Kidney (tissue), 14 donors: ENCODE results near the gene DAO. TPM values are rescaled to one million over a fixed set of nuclear protein-coding genes. Genes with fewer than 3 reads are reported as not detected.

Experiments
- DNase-seq, 5 donors: peaks; one replicate each; pipeline ENCODE4 v3.0.0-alpha.2; 2013 to 2020
- FAIRE-seq: peaks from 2 replicates; lab custom pipeline; 2012; peaks lifted over from hg19 to GRCh38; lab: Jason Lieb, UNC
- H3K27ac ChIP-seq, 2 donors: one replicate each; pipeline ENCODE4 v1.7.0; 2013; ENCODE audit warnings: low read depth in 2 of 2, low read length in 2 of 2, inconsistent platforms in 1 of 2
- H3K27me3 ChIP-seq: one replicate; pipeline ENCODE4 v1.7.1; 2013; ENCODE audit warnings: low read length, inconsistent platforms; ENCODE audit not compliant: control insufficient read depth, insufficient read depth
- H3K36me3 ChIP-seq, 3 donors: one replicate each; pipeline versions ENCODE4 v1.7.0 to v1.7.1; 2013; ENCODE audit warnings: low read length in 3 of 3, control low read depth in 1 of 3, inconsistent platforms in 1 of 3; ENCODE audit not compliant: insufficient read depth in 3 of 3, control insufficient read depth in 2 of 3
- H3K4me1 ChIP-seq, 3 donors: one replicate each; pipeline versions ENCODE4 v1.7.0 to v1.7.1; 2013; ENCODE audit warnings: low read length in 3 of 3, inconsistent platforms in 1 of 3, low read depth in 1 of 3; ENCODE audit not compliant: control insufficient read depth in 2 of 3, insufficient read depth in 2 of 3
- H3K4me3 ChIP-seq, 3 donors: one replicate each; pipeline versions ENCODE4 v1.7.0 to v1.8.1; 2013; ENCODE audit warnings: low read length in 3 of 3, control low read depth in 1 of 3, inconsistent platforms in 1 of 3
- H3K9ac ChIP-seq, 3 donors: one replicate each; pipeline versions ENCODE4 v1.7.0 to v1.7.1; 2013; ENCODE audit warnings: low read length in 3 of 3, control low read depth in 1 of 3, inconsistent platforms in 1 of 3
- H3K9me3 ChIP-seq, 3 donors: one replicate each; pipeline versions ENCODE4 v1.7.0 to v1.7.1; 2013; ENCODE audit warnings: low read length in 3 of 3, control low read depth in 1 of 3, inconsistent platforms in 1 of 3; ENCODE audit not compliant: control insufficient read depth in 2 of 3, insufficient read depth in 1 of 3
- intact Hi-C: fragments of 100-400 bp; cut with DNase I; formaldehyde crosslinking; loops from one replicate; pipeline ENCODE4 v1.11.1; 2022
- polyA plus RNA-seq: library from polyadenylated mRNA; stranded (reverse); fragments of 350-450 nt; fragmentation: Illumina TruSeq; extraction: RNeasy Lipid Tissue Mini Kit (QIAGEN cat#74804); gene quantifications from one replicate; pipeline ENCODE4 v1.2.3, GENCODE V29; 2014; ENCODE audit warnings: low read depth, low replicate concordance; ENCODE audit not compliant: insufficient read depth
- total RNA-seq: library from RNA; stranded (reverse); fragmentation: NEBNext Ultra II Directional; extraction: Animal tissue kit (Norgen Biotek cat#: 25700); gene quantifications from one replicate; pipeline ENCODE4 v1.2.1, GENCODE V29; 2021
- TF ChIP-seq, protein P1 (sequence below): IDR thresholded peaks from 3 replicates; pipeline ENCODE4 v1.5.1; 2012; ENCODE audit warnings: mild to moderate bottlenecking, moderate library complexity, borderline replicate concordance; ENCODE audit not compliant: insufficient read depth; ENCODE audit errors: extremely low read depth
- donor health status: control.
- donor health status: control.
- donor health status: control.
- donor health status: control.
- donor health status: control.
- donor health status: DM: yes; HTN: yes; CAD: no.
- donor health status: Normal renal cell carcinoma (clear cell type).

Gene DAO
- total and polyA plus RNA-seq, 2 donors from 2014 or later, result 0.41 to 50.4 TPM

DNA sequence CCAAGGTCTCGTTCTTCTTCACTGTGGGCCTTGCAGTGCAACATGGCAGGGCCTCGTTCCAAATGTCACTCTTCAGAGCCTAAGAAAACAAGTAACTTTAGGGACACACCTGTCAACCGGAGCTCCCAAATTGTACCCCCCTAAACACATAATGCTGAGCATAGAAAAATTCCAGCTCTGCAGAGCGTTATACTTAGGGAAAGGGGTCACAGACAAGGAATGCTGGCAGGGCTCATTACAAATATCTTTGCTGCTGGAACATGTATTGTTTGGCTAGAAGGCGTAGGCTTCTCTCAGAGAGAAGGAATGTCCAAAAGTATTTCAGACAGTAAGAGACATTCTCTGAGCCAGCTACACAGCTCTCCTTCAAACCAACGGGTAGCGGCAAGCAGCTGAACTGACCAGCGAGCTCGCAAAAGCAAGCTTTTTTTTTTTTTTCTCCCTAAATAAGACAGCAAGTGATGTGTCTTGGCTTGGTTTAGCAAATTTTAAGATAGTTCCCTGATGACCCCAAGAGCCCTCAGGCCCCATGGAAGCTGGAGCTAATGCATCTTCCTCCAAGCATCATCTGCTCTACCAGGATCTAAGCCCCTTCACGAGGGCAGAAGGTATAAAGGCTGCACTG is 47.0 kb upstream of the DAO start:
- intact Hi-C loops, result no loop called here
- peak in 1 of 5 donors; percentile 68 for DNase-seq
- TF ChIP-seq, protein P1, sequence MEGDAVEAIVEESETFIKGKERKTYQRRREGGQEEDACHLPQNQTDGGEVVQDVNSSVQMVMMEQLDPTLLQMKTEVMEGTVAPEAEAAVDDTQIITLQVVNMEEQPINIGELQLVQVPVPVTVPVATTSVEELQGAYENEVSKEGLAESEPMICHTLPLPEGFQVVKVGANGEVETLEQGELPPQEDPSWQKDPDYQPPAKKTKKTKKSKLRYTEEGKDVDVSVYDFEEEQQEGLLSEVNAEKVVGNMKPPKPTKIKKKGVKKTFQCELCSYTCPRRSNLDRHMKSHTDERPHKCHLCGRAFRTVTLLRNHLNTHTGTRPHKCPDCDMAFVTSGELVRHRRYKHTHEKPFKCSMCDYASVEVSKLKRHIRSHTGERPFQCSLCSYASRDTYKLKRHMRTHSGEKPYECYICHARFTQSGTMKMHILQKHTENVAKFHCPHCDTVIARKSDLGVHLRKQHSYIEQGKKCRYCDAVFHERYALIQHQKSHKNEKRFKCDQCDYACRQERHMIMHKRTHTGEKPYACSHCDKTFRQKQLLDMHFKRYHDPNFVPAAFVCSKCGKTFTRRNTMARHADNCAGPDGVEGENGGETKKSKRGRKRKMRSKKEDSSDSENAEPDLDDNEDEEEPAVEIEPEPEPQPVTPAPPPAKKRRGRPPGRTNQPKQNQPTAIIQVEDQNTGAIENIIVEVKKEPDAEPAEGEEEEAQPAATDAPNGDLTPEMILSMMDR, result no peak
- no peak for FAIRE-seq
- Histone ChIP-seq H3K4me1 (peaks cover 0 to 34% (median 12%) of the 10 kb centered on the region in 3 donors), H3K9me3 (no peaks in the 10 kb centered on the region), H3K9ac (peak overlapping the region in 1 of 3 donors; percentile 5), H3K36me3 (peaks cover 4 to 24% (median 16%) of the 10 kb centered on the region in 3 donors), H3K4me3 (no peak overlapping the region), H3K27ac (peak overlapping the region; percentile 51 to 81), H3K27me3 (no peaks in the 10 kb centered on the region)

DNA sequence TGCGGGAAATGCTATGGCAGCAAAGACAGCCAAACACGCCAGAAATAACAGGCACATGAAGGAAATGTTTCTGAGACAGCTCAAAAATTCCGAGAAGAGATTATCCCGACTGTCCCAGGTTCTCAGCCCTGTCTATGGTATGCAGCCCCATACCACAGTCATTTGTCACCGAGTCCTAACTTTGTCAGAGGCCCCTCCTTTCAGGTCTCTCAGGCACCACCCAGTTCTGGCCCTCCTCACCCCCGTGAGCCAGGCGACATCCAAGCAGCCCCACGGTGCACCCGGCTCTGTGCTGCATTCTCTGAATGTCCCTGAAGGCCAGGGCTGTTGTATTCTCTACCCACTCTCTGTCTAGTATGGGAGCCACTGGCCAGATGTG is 46.5 kb upstream of the DAO start:
- peaks cover 4 to 24% (median 16%) of the 10 kb centered on the region in 3 donors for H3K36me3 ChIP-seq
- intact Hi-C loops, result no loop called here
- no peaks in the 10 kb centered on the region for H3K9me3 ChIP-seq
- peak overlapping the region; percentile 51 to 81 for H3K27ac ChIP-seq
- H3K9ac ChIP-seq, result peak overlapping the region in 1 of 3 donors; percentile 5
- no peaks in the 10 kb centered on the region for H3K27me3 ChIP-seq
- no peak for FAIRE-seq
- TF ChIP-seq, protein P1, result no peak
- no peak overlapping the region for H3K4me3 ChIP-seq
- no peak for DNase-seq
- H3K4me1 ChIP-seq, result peaks cover 0 to 32% (median 14%) of the 10 kb centered on the region in 3 donors

DNA sequence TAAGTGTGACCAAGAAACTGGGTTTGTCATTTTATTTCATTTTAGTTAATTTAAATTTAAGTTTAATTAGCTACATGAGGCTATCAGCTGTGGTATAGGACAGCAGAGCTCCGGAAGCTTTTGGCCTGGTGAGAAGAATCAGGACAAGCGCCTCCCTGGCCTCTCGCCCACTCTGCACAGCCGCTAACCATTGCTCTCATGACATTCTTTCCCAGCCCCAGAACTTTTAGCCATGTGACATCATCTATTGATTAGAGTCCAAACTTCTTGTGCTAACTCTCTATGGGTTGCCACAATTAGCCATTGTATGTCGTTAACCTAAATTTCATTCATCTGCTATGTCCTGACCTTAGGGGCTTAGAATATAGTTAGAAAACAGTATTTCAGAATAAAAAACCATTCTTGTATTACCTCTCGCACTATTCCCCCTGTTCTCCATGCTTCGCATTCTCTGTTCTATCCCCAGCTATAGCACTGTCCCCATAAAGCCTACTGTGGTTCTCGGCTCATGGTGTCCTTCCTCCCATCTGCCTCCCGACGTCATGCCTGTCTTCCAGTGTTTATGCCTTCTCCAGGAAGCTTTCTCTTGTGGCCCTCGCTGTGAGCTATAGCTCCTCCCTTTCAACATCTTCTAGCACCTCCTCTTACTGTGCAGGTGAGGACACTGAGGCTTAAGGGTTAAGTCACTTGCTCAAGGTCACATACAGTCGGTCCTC is 46.0 kb upstream of the DAO start:
- FAIRE-seq (no peak), DNase-seq (peak in 2 of 5 donors; percentile 58 to 86)
- intact Hi-C loops, result no loop called here
- no peaks in the 10 kb centered on the region for H3K9me3 ChIP-seq
- no peak overlapping the region for H3K4me3 ChIP-seq
- peaks cover 0 to 33% (median 20%) of the 10 kb centered on the region in 3 donors for H3K4me1 ChIP-seq
- H3K9ac ChIP-seq, result peak overlapping the region in 1 of 3 donors; percentile 5
- H3K36me3 ChIP-seq, result peaks cover 4 to 24% (median 16%) of the 10 kb centered on the region in 3 donors
- H3K27me3 ChIP-seq, result no peaks in the 10 kb centered on the region
- TF ChIP-seq, protein P1, result no peak
- H3K27ac ChIP-seq, result peak overlapping the region; percentile 51 to 81
